ENCODE measurements around the gene SCAMP2. TPM values are rescaled to one million over a fixed set of nuclear protein-coding genes. Genes with fewer than 3 reads are reported as not detected.

Gene SCAMP2
- polyA plus RNA-seq, 3 donors = 124 to 158 (median 124) TPM

DNA sequence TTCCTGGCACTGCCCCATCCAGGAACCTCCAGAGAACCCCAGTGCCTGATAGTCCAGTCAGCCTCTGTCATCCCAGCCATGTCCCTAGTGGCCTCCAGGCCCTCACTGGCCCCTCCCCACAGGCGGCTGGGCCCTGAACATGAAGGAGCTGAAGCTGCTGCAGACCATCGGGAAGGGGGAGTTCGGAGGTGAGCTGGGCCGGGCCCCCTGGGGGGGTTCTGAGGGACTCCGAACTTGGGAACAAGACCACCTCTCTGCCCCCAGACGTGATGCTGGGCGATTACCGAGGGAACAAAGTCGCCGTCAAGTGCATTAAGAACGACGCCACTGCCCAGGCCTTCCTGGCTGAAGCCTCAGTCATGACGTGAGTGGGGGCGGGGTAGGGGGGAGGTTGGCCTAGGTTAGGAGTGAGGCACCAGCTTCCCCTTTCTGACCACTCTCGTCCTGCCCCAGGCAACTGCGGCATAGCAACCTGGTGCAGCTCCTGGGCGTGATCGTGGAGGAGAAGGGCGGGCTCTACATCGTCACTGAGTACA is 72.5 kb downstream of the SCAMP2 start:
- Mint-ChIP-seq H3K36me3 (peaks cover 69 to 85% of the 10 kb centered on the region in 2 donors), H3K4me1 (peaks cover 38% of the 10 kb centered on the region), H3K4me3 (no peak overlapping the region), H3K27me3 (ENCODE audit: low read depth in 3 of 3) (peaks cover 0 to 1% (median 1%) of the 10 kb centered on the region in 3 donors), H3K27ac (peak overlapping the region; percentile 89 to 98 (median 94)), H3K9me3 (no peaks in the 10 kb centered on the region)
- H3K4me2 ChIP-seq (replicated peaks; ENCODE audit: extremely low read depth, low read length, poor library complexity, severe bottlenecking) = no peak overlapping the region
- H3K27ac ChIP-seq (ENCODE audit: low read depth in 1 of 2, low read length in 2 of 2) = peak overlapping the region; percentile 64 to 93
- no peaks in the 10 kb centered on the region for H3K9me3 ChIP-seq (replicated peaks in 1 of 2; ENCODE audit: control insufficient read depth in 1 of 2, insufficient read depth in 1 of 2, low read length in 2 of 2)
- no peaks in the 10 kb centered on the region for H3K27me3 ChIP-seq (ENCODE audit: control insufficient read depth in 2 of 2, insufficient read depth in 2 of 2, low read length in 2 of 2)
- intact Hi-C loops (cut with micrococcal nuclease) = loop anchor here (1.0 to 10.0 kb wide), 2 partner anchors 29 to 166 kb away; no protein-coding TSS in a partner anchor
- H3K4me3 ChIP-seq (replicated peaks in 1 of 3; ENCODE audit: low read depth in 2 of 3, low read length in 3 of 3) = no peak overlapping the region
- 75% methylated on average over 10 of the region's 20 CpGs for WGBS (ENCODE audit: insufficient coverage)
- peaks cover 59% of the 10 kb centered on the region for H3K79me2 ChIP-seq (ENCODE audit: insufficient read depth, low read length)
- H3K9ac ChIP-seq (ENCODE audit: insufficient read depth, low read length, poor library complexity, severe bottlenecking) = no peak overlapping the region
- H2AFZ ChIP-seq (ENCODE audit: insufficient read depth, low read depth, low read length, poor library complexity, severe bottlenecking) = no peak overlapping the region
- H3K4me1 ChIP-seq (ENCODE audit: control insufficient read depth in 1 of 2, insufficient read depth in 2 of 2, low read length in 2 of 2) = peaks cover 36 to 44% of the 10 kb centered on the region in 2 donors
- peaks cover 65 to 82% of the 10 kb centered on the region in 2 donors for H3K36me3 ChIP-seq (replicated peaks in 1 of 2; ENCODE audit: control insufficient read depth in 1 of 2, insufficient read depth in 2 of 2, low read length in 2 of 2)
- TF ChIP-seq, protein P1, sequence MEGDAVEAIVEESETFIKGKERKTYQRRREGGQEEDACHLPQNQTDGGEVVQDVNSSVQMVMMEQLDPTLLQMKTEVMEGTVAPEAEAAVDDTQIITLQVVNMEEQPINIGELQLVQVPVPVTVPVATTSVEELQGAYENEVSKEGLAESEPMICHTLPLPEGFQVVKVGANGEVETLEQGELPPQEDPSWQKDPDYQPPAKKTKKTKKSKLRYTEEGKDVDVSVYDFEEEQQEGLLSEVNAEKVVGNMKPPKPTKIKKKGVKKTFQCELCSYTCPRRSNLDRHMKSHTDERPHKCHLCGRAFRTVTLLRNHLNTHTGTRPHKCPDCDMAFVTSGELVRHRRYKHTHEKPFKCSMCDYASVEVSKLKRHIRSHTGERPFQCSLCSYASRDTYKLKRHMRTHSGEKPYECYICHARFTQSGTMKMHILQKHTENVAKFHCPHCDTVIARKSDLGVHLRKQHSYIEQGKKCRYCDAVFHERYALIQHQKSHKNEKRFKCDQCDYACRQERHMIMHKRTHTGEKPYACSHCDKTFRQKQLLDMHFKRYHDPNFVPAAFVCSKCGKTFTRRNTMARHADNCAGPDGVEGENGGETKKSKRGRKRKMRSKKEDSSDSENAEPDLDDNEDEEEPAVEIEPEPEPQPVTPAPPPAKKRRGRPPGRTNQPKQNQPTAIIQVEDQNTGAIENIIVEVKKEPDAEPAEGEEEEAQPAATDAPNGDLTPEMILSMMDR (IDR thresholded peaks at IDR 0.05) = no peak
- peak in 2 of 3 donors; percentile 57 to 65 for DNase-seq
- peaks cover 96% of the 10 kb centered on the region for H4K20me1 ChIP-seq (ENCODE audit: insufficient read depth, low read length)

DNA sequence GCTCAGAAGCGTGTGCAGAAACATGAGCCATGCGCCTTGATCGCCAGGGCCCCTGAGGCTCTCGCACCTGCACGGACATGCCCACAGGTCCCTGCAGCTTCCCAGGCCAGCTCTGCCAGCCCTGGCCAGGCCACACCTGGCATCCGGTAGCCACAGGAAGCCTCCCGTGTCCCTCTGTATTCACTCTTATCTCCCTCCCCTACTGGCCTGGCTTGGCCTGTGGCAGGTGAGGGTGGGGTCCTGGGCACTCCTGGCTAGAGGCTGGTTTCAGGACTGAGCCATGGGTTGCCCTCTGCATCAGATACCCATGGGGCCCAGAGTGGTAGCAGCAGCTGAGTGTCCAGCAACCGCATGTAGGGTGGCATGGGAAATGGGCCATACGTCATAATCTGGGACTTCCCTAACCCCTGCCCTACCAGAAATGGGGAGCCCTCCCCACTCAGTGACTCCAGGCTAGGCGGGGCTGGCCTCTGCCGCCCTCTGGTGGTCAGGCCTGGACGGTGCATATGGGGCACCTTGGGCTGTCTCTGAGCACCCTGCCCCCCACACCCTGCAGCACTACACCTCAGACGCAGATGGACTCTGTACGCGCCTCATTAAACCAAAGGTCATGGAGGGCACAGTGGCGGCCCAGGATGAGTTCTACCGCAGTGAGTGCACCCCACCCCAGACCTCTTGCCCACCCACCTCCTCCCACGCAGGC is 73.2 kb downstream of the SCAMP2 start:
- Mint-ChIP-seq H3K27ac (peak overlapping the region; percentile 93 to 98 (median 96)), H3K4me3 (no peak overlapping the region), H3K36me3 (peaks cover 74 to 91% of the 10 kb centered on the region in 2 donors), H3K9me3 (no peaks in the 10 kb centered on the region), H3K4me1 (peaks cover 44% of the 10 kb centered on the region), H3K27me3 (ENCODE audit: low read depth in 3 of 3) (peaks cover 0 to 1% (median 1%) of the 10 kb centered on the region in 3 donors)
- Histone ChIP-seq H4K20me1 (ENCODE audit: insufficient read depth, low read length) (peaks cover 99% of the 10 kb centered on the region), H3K9me3 (replicated peaks in 1 of 2; ENCODE audit: control insufficient read depth in 1 of 2, insufficient read depth in 1 of 2, low read length in 2 of 2) (no peaks in the 10 kb centered on the region), H3K79me2 (ENCODE audit: insufficient read depth, low read length) (peaks cover 65% of the 10 kb centered on the region), H3K9ac (ENCODE audit: insufficient read depth, low read length, poor library complexity, severe bottlenecking) (peak overlapping the region; percentile 49), H3K4me3 (replicated peaks in 1 of 3; ENCODE audit: low read depth in 2 of 3, low read length in 3 of 3) (no peak overlapping the region), H3K4me2 (replicated peaks; ENCODE audit: extremely low read depth, low read length, poor library complexity, severe bottlenecking) (peak overlapping the region; percentile 17), H3K27me3 (ENCODE audit: control insufficient read depth in 2 of 2, insufficient read depth in 2 of 2, low read length in 2 of 2) (no peaks in the 10 kb centered on the region), H3K27ac (ENCODE audit: low read depth in 1 of 2, low read length in 2 of 2) (peak overlapping the region; percentile 64 to 93), H2AFZ (ENCODE audit: insufficient read depth, low read depth, low read length, poor library complexity, severe bottlenecking) (no peak overlapping the region), H3K36me3 (replicated peaks in 1 of 2; ENCODE audit: control insufficient read depth in 1 of 2, insufficient read depth in 2 of 2, low read length in 2 of 2) (peaks cover 66 to 87% of the 10 kb centered on the region in 2 donors), H3K4me1 (ENCODE audit: control insufficient read depth in 1 of 2, insufficient read depth in 2 of 2, low read length in 2 of 2) (peaks cover 36 to 49% of the 10 kb centered on the region in 2 donors)
- TF ChIP-seq, protein P1 (IDR thresholded peaks at IDR 0.05) = peak; percentile 98
- DNase-seq = peak; percentile 95 to 98 (median 96)
- intact Hi-C loops (cut with micrococcal nuclease) = loop anchor here (1.0 to 10.0 kb wide), 4 partner anchors 10 to 165 kb away; no protein-coding TSS in a partner anchor
- 46% methylated on average over 15 of the region's 18 CpGs for WGBS (ENCODE audit: insufficient coverage)

All from CD14-positive monocyte (primary cell).